ENCODE data around the gene CFAP100. TPM values are rescaled to one million over a fixed set of nuclear protein-coding genes. Genes with fewer than 3 reads are reported as not detected.

Gene CFAP100
- not detected in 5 replicates for total RNA-seq (2022; extraction: Qiagen RNA extraction; ENCODE audit: low read depth)

GRCh38 chr3:126394179-126394976 is at the start of gene CFAP100:
Gene CFAP100, plus strand, starts transcription at chr3:126394909. Its CDS starts 1,092 bp downstream, at chr3:126396001.

GRCh38 chr3:126357295-126358037 is 37.2 kb upstream of the CFAP100 start, which contains the start of gene KLF15:
Gene KLF15, minus strand, starts transcription at chr3:126357408. Its CDS starts 4,486 bp downstream, at chr3:126352922.

GRCh38 chr3:126475413-126476114 is 80.9 kb downstream of the CFAP100 start, which contains the start of gene ZXDC:
Gene ZXDC, minus strand, starts transcription at chr3:126475891. Its CDS starts 26 bp downstream, at chr3:126475865.

Other genes with a start within 250 kb of the CFAP100 start
- 0.11 to 0.64 TPM (median 0.23 TPM) in 5 replicates for gene ALDH1L1, start 214.3 kb upstream of the CFAP100 start, total RNA-seq (2022; extraction: Qiagen RNA extraction; ENCODE audit: low read depth)
- gene KLF15, start 37.5 kb upstream of the CFAP100 start, total RNA-seq (2022; extraction: Qiagen RNA extraction; ENCODE audit: low read depth): 0.02 to 0.12 TPM (median 0.07 TPM) in 4 of 5 replicates, not detected in the other
- 6.6 to 9.0 TPM (median 7.8 TPM) in 5 replicates for gene ZXDC, start 81.0 kb downstream of the CFAP100 start, total RNA-seq (2022; extraction: Qiagen RNA extraction; ENCODE audit: low read depth)
- gene UROC1, start 122.9 kb downstream of the CFAP100 start, total RNA-seq (2022; extraction: Qiagen RNA extraction; ENCODE audit: low read depth): not detected in 5 replicates
- 0.36 to 1.1 TPM (median 0.98 TPM) in 5 replicates for gene CHST13, start 129.2 kb downstream of the CFAP100 start, total RNA-seq (2022; extraction: Qiagen RNA extraction; ENCODE audit: low read depth)
- gene C3orf22, start 164.0 kb downstream of the CFAP100 start, total RNA-seq (2022; extraction: Qiagen RNA extraction; ENCODE audit: low read depth): not detected in 5 replicates

Data from A549 treated with CpdA at 1 μM for 4 hours (cell line).